Prostate gland (tissue), 2 donors: Measurements from ENCODE around the gene VASH2. TPM values are rescaled to one million over a fixed set of nuclear protein-coding genes. Genes with fewer than 3 reads are reported as not detected.

Experiments used
- DNase-seq: peaks from one replicate; pipeline ENCODE4 v3.0.0-alpha.2; 2019; ENCODE audit warnings: low spot score
- H3K27ac ChIP-seq, 2 donors: fragments of 200-600 bp; sonication (generic); 2 replicates each; pipeline ENCODE4 v1.5.1; 2017 to 2019
- H3K27me3 ChIP-seq: fragments of 200-600 bp; sonication (generic); replicated peaks from 2 replicates; pipeline ENCODE4 v1.5.1; 2019; ENCODE audit not compliant: insufficient read depth
- H3K36me3 ChIP-seq, 2 donors: fragments of 200-600 bp; sonication (generic); 1 replicate in 1 of 2; 2 replicates in 1 of 2; pipeline versions ENCODE4 v1.5.1 to v1.8.1; 2017 to 2019
- H3K4me1 ChIP-seq: fragments of 200-600 bp; sonication (generic); replicated peaks from 2 replicates; pipeline ENCODE4 v1.5.1; 2019
- H3K4me3 ChIP-seq, 2 donors: fragments of 200-600 bp; sonication (generic); 2 replicates each; pipeline ENCODE4 v1.5.1; 2017 to 2019
- H3K9me3 ChIP-seq: fragments of 200-600 bp; sonication (generic); 2 replicates; pipeline ENCODE4 v1.5.1; 2017
- CTCF ChIP-seq, 4 experiments: fragments of 200-600 bp in 2 of 4; fragments of 450-650 bp in 2 of 4; sonication (generic) in 2 of 4; IDR thresholded peaks; 1 replicate in 3 of 4; 2 replicates in 1 of 4; pipeline ENCODE4 v1.5.1; 2016 to 2019; ENCODE audit warnings: antibody characterized with exemption in 4 of 4, mild to moderate bottlenecking in 2 of 4, moderate library complexity in 2 of 4
- POLR2A ChIP-seq: fragments of 450-650 bp; IDR thresholded peaks from one replicate; pipeline ENCODE4 v1.6.1; 2016; ENCODE audit warnings: antibody characterized with exemption, mild to moderate bottlenecking
- POLR2AphosphoS5 ChIP-seq: sonication (generic); formaldehyde crosslinking; IDR thresholded peaks from one replicate; pipeline ENCODE4 v1.6.1; 2017; ENCODE audit warnings: antibody characterized with exemption
- WGBS: methylation state at CpG from one replicate; pipeline ENCODE4 v1.1.5; 2018; 5-methylcytosine and 5-hydroxymethylcytosine counted together
- intact Hi-C: fragments of 100-400 bp; cut with DNase I; formaldehyde crosslinking; loops from one replicate; pipeline ENCODE4 v1.14.2; 2022
- total RNA-seq, 2 donors: library from RNA; depleted of rRNA; stranded (reverse); fragments of >200 nt; gene quantifications; one replicate each; pipeline ENCODE4 v1.1.0, GENCODE V29; 2016

Gene VASH2
- total RNA-seq, 2 donors from 2014 or later: 2.6 to 2.7 TPM

GRCh38 chr1:212945463-212946160 is 4.7 kb upstream of the VASH2 start:
- DNase-seq: no peak
- Histone ChIP-seq H3K27ac (no peak overlapping the region), H3K9me3 (no peaks in the 10 kb centered on the region), H3K36me3 (no peaks in the 10 kb centered on the region), H3K4me1 (no peaks in the 10 kb centered on the region), H3K27me3 (no peaks in the 10 kb centered on the region), H3K4me3 (no peak overlapping the region)
- TF ChIP-seq POLR2A (no peak), POLR2AphosphoS5 (no peak), CTCF (IDR thresholded peaks at IDR 0.05) (no peak)
- 76% methylated on average over 4 of the region's 4 CpGs for WGBS
- intact Hi-C loops: no loop called here

GRCh38 chr1:212946872-212947271 is 3.5 kb upstream of the VASH2 start:
- intact Hi-C loops: no loop called here
- Histone ChIP-seq H3K4me1 (no peaks in the 10 kb centered on the region), H3K4me3 (no peak overlapping the region), H3K9me3 (no peaks in the 10 kb centered on the region), H3K27me3 (no peaks in the 10 kb centered on the region), H3K36me3 (no peaks in the 10 kb centered on the region), H3K27ac (no peak overlapping the region)
- no peak for DNase-seq
- no peak for TF ChIP-seq POLR2AphosphoS5
- no peak for TF ChIP-seq CTCF (IDR thresholded peaks at IDR 0.05)

- DNase-seq: no peak
- Histone ChIP-seq H3K27me3 (no peaks in the 10 kb centered on the region), H3K4me1 (no peaks in the 10 kb centered on the region), H3K9me3 (no peaks in the 10 kb centered on the region), H3K36me3 (no peaks in the 10 kb centered on the region), H3K4me3 (peak overlapping the region; percentile 41 to 42), H3K27ac (no peak overlapping the region)
- TF ChIP-seq POLR2AphosphoS5 (no peak), POLR2A (no peak), CTCF (IDR thresholded peaks at IDR 0.05) (no peak)
- WGBS: 17% methylated on average over 2 of the region's 2 CpGs
- intact Hi-C loops: no loop called here
These were observed 570 bp upstream of the VASH2 start for GRCh38 chr1:212949771-212950170.

GRCh38 chr1:212951126-212951946 is 995 bp downstream of the VASH2 start:
- no peaks in the 10 kb centered on the region for H3K36me3 ChIP-seq
- H3K4me3 ChIP-seq: peak overlapping the region; percentile 41 to 42
- 6% methylated on average over 33 of the region's 72 CpGs for WGBS
- no peak for TF ChIP-seq POLR2AphosphoS5
- no peak for TF ChIP-seq POLR2A
- no peaks in the 10 kb centered on the region for H3K27me3 ChIP-seq
- no peak for DNase-seq
- intact Hi-C loops: no loop called here
- no peaks in the 10 kb centered on the region for H3K9me3 ChIP-seq
- peak overlapping the region in 1 of 2 donors; percentile 36 for H3K27ac ChIP-seq
- H3K4me1 ChIP-seq: no peaks in the 10 kb centered on the region

- H3K27ac ChIP-seq: peak overlapping the region in 1 of 2 donors; percentile 36
- no peaks in the 10 kb centered on the region for H3K9me3 ChIP-seq
- 15% methylated on average over 4 of the region's 4 CpGs for WGBS
- H3K27me3 ChIP-seq: no peaks in the 10 kb centered on the region
- intact Hi-C loops: no loop called here
- no peaks in the 10 kb centered on the region for H3K36me3 ChIP-seq
- peak overlapping the region; percentile 41 to 42 for H3K4me3 ChIP-seq
- H3K4me1 ChIP-seq: no peaks in the 10 kb centered on the region
- DNase-seq: no peak
- TF ChIP-seq POLR2A: no peak
- no peak for TF ChIP-seq POLR2AphosphoS5
- TF ChIP-seq CTCF (IDR thresholded peaks at IDR 0.05): no peak
These were observed 1.8 kb downstream of the VASH2 start for GRCh38 chr1:212951947-212952640.
